Stimulated activated CD4-positive, alpha-beta T cell treated with anti-CD3 and anti-CD28 coated beads, Interleukin-1b, Interleukin-23, amount 100 ng/mL, for 4 hours (primary cell): ENCODE results near the gene OPA1.

Experiments
- DNase-seq, 2 donors: peaks; one replicate each; pipeline ENCODE4 v3.0.0-alpha.2; 2020; ENCODE audit warnings: low read depth in 2 of 2

OPA1 gene

GRCh38 chr3:193710286-193711165, 117.5 kb downstream of the OPA1 start:
- DNase-seq, result no peak

- DNase-seq, result no peak
Observed at GRCh38 chr3:193711166-193711485, 118.1 kb downstream of the OPA1 start.

GRCh38 chr3:193711523-193711963, 118.5 kb downstream of the OPA1 start:
- no peak for DNase-seq

GRCh38 chr3:193711964-193712598, 119.1 kb downstream of the OPA1 start:
- DNase-seq, result no peak

GRCh38 chr3:193712938-193713337, 119.9 kb downstream of the OPA1 start:
- DNase-seq, result no peak

- DNase-seq, result no peak
Observed at GRCh38 chr3:193714523-193715137, 121.6 kb downstream of the OPA1 start.

- DNase-seq, result no peak
Observed at GRCh38 chr3:193716150-193716549, 123.1 kb downstream of the OPA1 start.

GRCh38 chr3:193719735-193720134, 126.7 kb downstream of the OPA1 start:
- no peak for DNase-seq

- no peak for DNase-seq
Observed at GRCh38 chr3:193720169-193720568, 127.2 kb downstream of the OPA1 start.

- DNase-seq, result no peak
Observed at GRCh38 chr3:193722566-193722965, 129.6 kb downstream of the OPA1 start.

- DNase-seq, result no peak
Observed at GRCh38 chr3:193727089-193727488, 134.1 kb downstream of the OPA1 start.

GRCh38 chr3:193728429-193729087, 135.6 kb downstream of the OPA1 start:
- DNase-seq, result no peak

- no peak for DNase-seq
Observed at GRCh38 chr3:193729088-193729465, 136.1 kb downstream of the OPA1 start.

GRCh38 chr3:193729601-193730000, 136.6 kb downstream of the OPA1 start:
- DNase-seq, result no peak

GRCh38 chr3:193730511-193730910, 137.5 kb downstream of the OPA1 start:
- no peak for DNase-seq

GRCh38 chr3:193730976-193731375, 138.0 kb downstream of the OPA1 start:
- DNase-seq, result no peak

- DNase-seq, result no peak
Observed at GRCh38 chr3:193731656-193732055, 138.6 kb downstream of the OPA1 start.

- no peak for DNase-seq
Observed at GRCh38 chr3:193732391-193732790, 139.4 kb downstream of the OPA1 start.

GRCh38 chr3:193732827-193733226, 139.8 kb downstream of the OPA1 start:
- no peak for DNase-seq

GRCh38 chr3:193734737-193735366, 141.8 kb downstream of the OPA1 start:
- no peak for DNase-seq

GRCh38 chr3:193735850-193736249, 142.8 kb downstream of the OPA1 start:
- no peak for DNase-seq

GRCh38 chr3:193736616-193737015, 143.6 kb downstream of the OPA1 start:
- DNase-seq, result no peak
